IMR-90 (cell line): ENCODE results near the gene OPCML. TPM values are rescaled to one million over a fixed set of nuclear protein-coding genes. Genes with fewer than 3 reads are reported as not detected.

Experiments used
- ATAC-seq: fragments of 200-7000 bp; cut with Tn5 transposase; 2 replicates; pipeline ENCODE4 v1.9.1; 2020; ENCODE audit warnings: low read depth, mild to moderate bottlenecking, moderate library complexity
- BruUV-seq: library from RNA; stranded (reverse); fragments of 400-500 nt; replicated peaks from 2 replicates; lab custom pipeline; 2021; lab: Mats Ljungman, UMichigan
- CTCF ChIA-PET: fragments of 300-600 bp; formaldehyde crosslinking; extraction: SDS; loops from one replicate; lab custom pipeline; 2021; ENCODE audit warnings: antibody characterized with exemption; lab: Yijun Ruan, JAX
- POLR2A ChIA-PET: fragments of 300-600 bp; sonication (Branson Sonifier 250); formaldehyde crosslinking; loops from one replicate; lab custom pipeline; 2022; ENCODE audit warnings: antibody characterized with exemption; ENCODE audit not compliant: unreplicated experiment; lab: Charles Lee
- DNase-seq: peaks from one replicate; pipeline ENCODE4 v3.0.0; 2013
- H2AFZ ChIP-seq: replicated peaks from 2 replicates; pipeline ENCODE3; 2013; ENCODE audit warnings: low read length, mild to moderate bottlenecking; ENCODE audit not compliant: poor library complexity
- H2AK5ac ChIP-seq: 2 replicates; pipeline ENCODE4 v1.6.1; 2013; ENCODE audit warnings: low read depth, low read length, inconsistent platforms
- H2AK9ac ChIP-seq: replicated peaks from 2 replicates; pipeline ENCODE3; 2013; ENCODE audit warnings: mild to moderate bottlenecking, low read depth, low read length, moderate library complexity; ENCODE audit not compliant: poor library complexity
- H2BK120ac ChIP-seq: 2 replicates; pipeline ENCODE4 v1.6.1; 2013; ENCODE audit warnings: low read depth, low read length, inconsistent platforms
- H2BK15ac ChIP-seq: 3 replicates; pipeline ENCODE4 v1.6.1; 2013; ENCODE audit warnings: low read depth, low read length, inconsistent platforms
- H2BK20ac ChIP-seq: 2 replicates; pipeline ENCODE4 v1.6.1; 2013; ENCODE audit warnings: low read depth, mild to moderate bottlenecking, inconsistent platforms, low read length, moderate library complexity
- H2BK5ac ChIP-seq: 2 replicates; pipeline ENCODE4 v1.6.1; 2013; ENCODE audit warnings: mild to moderate bottlenecking, low read depth, low read length, inconsistent platforms; ENCODE audit not compliant: poor library complexity, severe bottlenecking
- H3K14ac ChIP-seq: replicated peaks from 2 replicates; pipeline ENCODE4 v1.6.1; 2013; ENCODE audit warnings: low read depth, low read length, inconsistent platforms
- H3K18ac ChIP-seq: 2 replicates; pipeline ENCODE4 v1.6.1; 2013; ENCODE audit warnings: low read depth, low read length, control low read depth
- H3K23ac ChIP-seq: 2 replicates; pipeline ENCODE4 v1.6.1; 2013; ENCODE audit warnings: low read depth, low read length, inconsistent platforms
- H3K27ac ChIP-seq: 2 replicates; pipeline ENCODE4 v1.5.1; 2013; ENCODE audit warnings: mild to moderate bottlenecking, control low read depth, low read length; ENCODE audit not compliant: insufficient read depth
- H3K27me3 ChIP-seq: 2 replicates; pipeline ENCODE4 v1.6.1; 2013; ENCODE audit warnings: low read length; ENCODE audit not compliant: control insufficient read depth, insufficient read depth
- H3K36me3 ChIP-seq: 2 replicates; pipeline ENCODE4 v1.6.1; 2013; ENCODE audit warnings: low read length, mixed read lengths; ENCODE audit not compliant: control insufficient read depth, insufficient read depth
- H3K4ac ChIP-seq: 2 replicates; pipeline ENCODE4 v1.6.1; 2013; ENCODE audit warnings: low read depth, low read length, inconsistent platforms
- H3K4me1 ChIP-seq: 2 replicates; pipeline ENCODE4 v1.6.1; 2013; ENCODE audit warnings: low read length, mixed read lengths; ENCODE audit not compliant: control insufficient read depth, insufficient read depth
- H3K4me2 ChIP-seq: 2 replicates; pipeline ENCODE4 v1.6.1; 2013; ENCODE audit warnings: low read depth, mild to moderate bottlenecking, control low read depth, low read length, moderate library complexity
- H3K4me3 ChIP-seq: 2 replicates; pipeline ENCODE4 v1.5.1; 2013; ENCODE audit warnings: low read depth, mild to moderate bottlenecking, control low read depth, low read length, moderate library complexity; ENCODE audit not compliant: insufficient read depth
- H3K56ac ChIP-seq: 2 replicates; pipeline ENCODE4 v1.6.1; 2013; ENCODE audit warnings: low read length, inconsistent platforms; ENCODE audit not compliant: insufficient read depth; ENCODE audit errors: extremely low read depth
- H3K79me1 ChIP-seq, 2 experiments: 2 replicates each; pipeline ENCODE4 v1.6.1; 2013; ENCODE audit warnings: low read length in 2 of 2, inconsistent platforms in 1 of 2, low read depth in 1 of 2
- H3K9ac ChIP-seq: 2 replicates; pipeline ENCODE4 v1.6.1; 2013; ENCODE audit warnings: low read depth, low read length, control low read depth
- H3K9me1 ChIP-seq: 2 replicates; pipeline ENCODE4 v1.6.1; 2013; ENCODE audit warnings: low read length, inconsistent platforms; ENCODE audit not compliant: insufficient read depth
- H3K9me3 ChIP-seq: 2 replicates; pipeline ENCODE4 v1.6.1; 2013; ENCODE audit warnings: low read length; ENCODE audit not compliant: control insufficient read depth, insufficient read depth
- H4K20me1 ChIP-seq: 2 replicates; pipeline ENCODE4 v1.6.1; 2013; ENCODE audit warnings: low read length, inconsistent platforms; ENCODE audit not compliant: insufficient read depth
- H4K5ac ChIP-seq: 2 replicates; pipeline ENCODE4 v1.6.1; 2013; ENCODE audit warnings: mild to moderate bottlenecking, low read depth, low read length, control low read depth
- H4K8ac ChIP-seq, 2 experiments: 2 replicates each; pipeline ENCODE4 v1.6.1; 2013; ENCODE audit warnings: low read depth in 2 of 2, low read length in 2 of 2, control low read depth in 1 of 2, inconsistent platforms in 1 of 2
- H4K91ac ChIP-seq: 2 replicates; pipeline ENCODE4 v1.6.1; 2013; ENCODE audit warnings: low read depth, low read length, inconsistent platforms; ENCODE audit not compliant: insufficient read depth
- BHLHE40 ChIP-seq: fragments of 150-350 bp; IDR thresholded peaks from 2 replicates; pipeline ENCODE4 v1.6.1; 2016; ENCODE audit warnings: mild to moderate bottlenecking, low read depth, low read length
- CEBPB ChIP-seq: IDR thresholded peaks from 2 replicates; pipeline ENCODE4 v1.6.1; 2012; ENCODE audit warnings: low read depth, low read length, improper control_type of control experiment
- CHD1 ChIP-seq: IDR thresholded peaks from 2 replicates; pipeline ENCODE4 v1.6.1; 2012; ENCODE audit warnings: low read depth, low read length, improper control_type of control experiment
- ELK1 ChIP-seq: fragments of 150-350 bp; IDR thresholded peaks from 2 replicates; pipeline ENCODE4 v1.6.1; 2016; ENCODE audit warnings: low read depth, mild to moderate bottlenecking, low read length, moderate library complexity, borderline replicate concordance
- FOS ChIP-seq: fragments of 150-350 bp; IDR thresholded peaks from 2 replicates; pipeline ENCODE4 v1.6.1; 2016; ENCODE audit warnings: low read depth, low read length
- MAFK ChIP-seq: IDR thresholded peaks from 2 replicates; pipeline ENCODE4 v1.6.1; 2012; ENCODE audit warnings: low read depth, low read length, improper control_type of control experiment
- MAZ ChIP-seq: IDR thresholded peaks from 2 replicates; pipeline ENCODE4 v1.6.1; 2012; ENCODE audit warnings: low read depth, mild to moderate bottlenecking, low read length, improper control_type of control experiment, moderate library complexity, borderline replicate concordance
- MXI1 ChIP-seq: IDR thresholded peaks from 2 replicates; pipeline ENCODE4 v1.6.1; 2012; ENCODE audit warnings: low read depth, mild to moderate bottlenecking, low read length, moderate library complexity, borderline replicate concordance
- NFE2L2 ChIP-seq: fragments of 150-350 bp; IDR thresholded peaks from 2 replicates; pipeline ENCODE4 v1.6.1; 2016; ENCODE audit warnings: low read depth, mild to moderate bottlenecking, low read length
- POLR2A ChIP-seq: IDR thresholded peaks from 2 replicates; pipeline ENCODE4 v1.6.1; 2012; ENCODE audit warnings: mild to moderate bottlenecking, low read depth, low read length
- RAD21 ChIP-seq: IDR thresholded peaks from 2 replicates; pipeline ENCODE4 v1.6.1; 2012; ENCODE audit warnings: low read length, improper control_type of control experiment
- RCOR1 ChIP-seq: IDR thresholded peaks from 2 replicates; pipeline ENCODE4 v1.6.1; 2012; ENCODE audit warnings: mild to moderate bottlenecking, low read length, improper control_type of control experiment; ENCODE audit not compliant: insufficient replicate concordance
- RFX5 ChIP-seq: IDR thresholded peaks from 2 replicates; pipeline ENCODE4 v1.8.0; 2012; ENCODE audit warnings: low read depth, mild to moderate bottlenecking, low read length, moderate library complexity
- SMC3 ChIP-seq: fragments of 150-350 bp; IDR thresholded peaks from 2 replicates; pipeline ENCODE4 v1.6.1; 2016; ENCODE audit warnings: low read depth, mild to moderate bottlenecking, antibody characterized with exemption, low read length, moderate library complexity
- USF2 ChIP-seq: fragments of 150-350 bp; IDR thresholded peaks from 2 replicates; pipeline ENCODE4 v1.6.1; 2017; ENCODE audit warnings: mild to moderate bottlenecking, antibody characterized with exemption, low read length, low read depth
- WGBS, 2 experiments: methylation state at CpG; one replicate each; pipeline versions ENCODE4 v1.1.5 to v1.1.7; 2013; ENCODE audit warnings: missing lambda C conversion rate in 2 of 2; ENCODE audit not compliant: insufficient read length in 1 of 2; ENCODE audit errors: extremely low coverage in 2 of 2; 5-methylcytosine and 5-hydroxymethylcytosine counted together
- dilution Hi-C: fragments of 300-500 bp; cut with HindIII; formaldehyde crosslinking; loops from one replicate; pipeline ENCODE4 v1.14.3; 2018; ENCODE audit warnings: low sequenced_read_pairs; ENCODE audit not compliant: unreplicated experiment
- in situ Hi-C: fragments of 300-500 bp; cut with MboI; formaldehyde crosslinking; loops from 3 replicates; pipeline ENCODE4 v1.14.3; 2019; ENCODE audit warnings: low sequenced_read_pairs, inconsistent platforms, mixed read lengths
- intact Hi-C: fragments of 100-400 bp; cut with micrococcal nuclease; formaldehyde crosslinking; loops from 2 replicates; pipeline ENCODE4 v1.10.0; 2022
- polyA plus RNA-seq, 3 experiments: library from polyadenylated mRNA; depleted of rRNA; stranded (reverse); fragments of >200 nt; gene quantifications; 2 replicates each; pipeline ENCODE4 v1.2.3, GENCODE V29; 2012; ENCODE audit warnings: low replicate concordance in 1 of 3
- total RNA-seq: library from RNA; depleted of rRNA; stranded (reverse); fragments of >200 nt; gene quantifications from 2 replicates; pipeline ENCODE4 v1.2.3, GENCODE V29; 2012
- TF ChIP-seq, protein P1 (sequence below): conservative IDR thresholded peaks from 2 replicates; pipeline ENCODE4 v1.5.1; 2012; ENCODE audit warnings: mild to moderate bottlenecking, low read depth, low read length, improper control_type of control experiment

The OPCML gene
- total and polyA plus RNA-seq, 2 of the 4 experiments (the other 2 are of a cell fraction) = under 0.01 to 2.6 TPM

- no peaks in the 10 kb centered on the region for H3K4me1 ChIP-seq
- no peak overlapping the region for H4K8ac ChIP-seq
- ATAC-seq = no peak
- no TSS peak for BruUV-seq
- no peak overlapping the region for H3K4me3 ChIP-seq
- no peak for TF ChIP-seq BHLHE40
- TF ChIP-seq NFE2L2 = no peak
- TF ChIP-seq RFX5 = no peak
- TF ChIP-seq RAD21 = no peak
- no peak for TF ChIP-seq RCOR1
- TF ChIP-seq FOS = no peak
- TF ChIP-seq MAFK = no peak
- no peak for TF ChIP-seq POLR2A
- TF ChIP-seq ELK1 = no peak
- no peak for TF ChIP-seq CEBPB
- no peak for TF ChIP-seq SMC3
- TF ChIP-seq MXI1 = no peak
- TF ChIP-seq, protein P1, sequence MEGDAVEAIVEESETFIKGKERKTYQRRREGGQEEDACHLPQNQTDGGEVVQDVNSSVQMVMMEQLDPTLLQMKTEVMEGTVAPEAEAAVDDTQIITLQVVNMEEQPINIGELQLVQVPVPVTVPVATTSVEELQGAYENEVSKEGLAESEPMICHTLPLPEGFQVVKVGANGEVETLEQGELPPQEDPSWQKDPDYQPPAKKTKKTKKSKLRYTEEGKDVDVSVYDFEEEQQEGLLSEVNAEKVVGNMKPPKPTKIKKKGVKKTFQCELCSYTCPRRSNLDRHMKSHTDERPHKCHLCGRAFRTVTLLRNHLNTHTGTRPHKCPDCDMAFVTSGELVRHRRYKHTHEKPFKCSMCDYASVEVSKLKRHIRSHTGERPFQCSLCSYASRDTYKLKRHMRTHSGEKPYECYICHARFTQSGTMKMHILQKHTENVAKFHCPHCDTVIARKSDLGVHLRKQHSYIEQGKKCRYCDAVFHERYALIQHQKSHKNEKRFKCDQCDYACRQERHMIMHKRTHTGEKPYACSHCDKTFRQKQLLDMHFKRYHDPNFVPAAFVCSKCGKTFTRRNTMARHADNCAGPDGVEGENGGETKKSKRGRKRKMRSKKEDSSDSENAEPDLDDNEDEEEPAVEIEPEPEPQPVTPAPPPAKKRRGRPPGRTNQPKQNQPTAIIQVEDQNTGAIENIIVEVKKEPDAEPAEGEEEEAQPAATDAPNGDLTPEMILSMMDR = no peak
- TF ChIP-seq CHD1 = no peak
- TF ChIP-seq MAZ = no peak
- TF ChIP-seq USF2 = no peak
- H3K9me1 ChIP-seq = no peaks in the 10 kb centered on the region
- no peak overlapping the region for H4K91ac ChIP-seq
- H2AK5ac ChIP-seq = no peak overlapping the region
- H3K9ac ChIP-seq = no peak overlapping the region
- no peak overlapping the region for H4K5ac ChIP-seq
- no CpG with 5 or more reads among the region's 2 CpGs for WGBS, 2 experiments
- no peak overlapping the region for H2BK20ac ChIP-seq
- H3K14ac ChIP-seq = no peak overlapping the region
- POLR2A ChIA-PET = no interaction called here
- H2BK15ac ChIP-seq = no peak overlapping the region
- no peak overlapping the region for H2AFZ ChIP-seq
- dilution Hi-C loops = no loop called here
- H4K20me1 ChIP-seq = no peaks in the 10 kb centered on the region
- no peak overlapping the region for H3K27ac ChIP-seq
- DNase-seq = no peak
- no peak overlapping the region for H3K4ac ChIP-seq
- peaks cover 29% of the 10 kb centered on the region for H3K9me3 ChIP-seq
- CTCF ChIA-PET = no interaction called here
- no peak overlapping the region for H3K56ac ChIP-seq
- no peaks in the 10 kb centered on the region for H3K27me3 ChIP-seq
- no peak overlapping the region for H3K18ac ChIP-seq
- H2AK9ac ChIP-seq = no peak overlapping the region
- H3K4me2 ChIP-seq = no peak overlapping the region
- H3K36me3 ChIP-seq = no peaks in the 10 kb centered on the region
- intact Hi-C loops = loop anchor here (10.0 kb wide), 1 partner anchor 1729 kb away; no protein-coding TSS in a partner anchor
- no peaks in the 10 kb centered on the region for H3K79me1 ChIP-seq
- no peak overlapping the region for H2BK5ac ChIP-seq
- no peak overlapping the region for H2BK120ac ChIP-seq
- in situ Hi-C loops = no loop called here
- no peak overlapping the region for H3K23ac ChIP-seq
These were observed 269.0 kb downstream of the OPCML start for GRCh38 chr11:133263332-133263731.
